Esophagus muscularis mucosa (tissue), 4 donors: ENCODE measurements around the gene HSD17B11. TPM values are rescaled to one million over a fixed set of nuclear protein-coding genes. Genes with fewer than 3 reads are reported as not detected.
"Not testable (repeated sequence)": the region's sequence is repeated elsewhere in the genome, so short reads cannot be mapped to it uniquely, and the experiment has no call there.

ENCODE experiments used
- DNase-seq: peaks from one replicate; pipeline ENCODE4 v3.0.0-alpha.2; 2017; ENCODE audit errors: extremely low spot score
- H3K27ac ChIP-seq, 4 donors: fragments of 200-600 bp; sonication (generic); replicated peaks in 1 of 4; 1 replicate in 3 of 4; 2 replicates in 1 of 4; pipeline ENCODE4 v1.5.1; 2016 to 2019; ENCODE audit warnings: mild to moderate bottlenecking in 1 of 4
- H3K27me3 ChIP-seq, 4 donors: fragments of 200-600 bp; sonication (generic); one replicate each; pipeline versions ENCODE4 v1.5.1 to v1.6.0; 2016 to 2019
- H3K36me3 ChIP-seq, 4 donors: fragments of 200-600 bp; sonication (generic); one replicate each; pipeline ENCODE4 v1.5.1; 2016 to 2019
- H3K4me1 ChIP-seq, 4 donors: fragments of 200-600 bp; sonication (generic); one replicate each; pipeline ENCODE4 v1.5.1; 2016 to 2019
- H3K4me3 ChIP-seq, 4 donors: fragments of 200-600 bp; sonication (generic); 1 replicate in 2 of 4; 2 replicates in 2 of 4; pipeline ENCODE4 v1.5.1; 2016 to 2019; ENCODE audit warnings: mild to moderate bottlenecking in 4 of 4, moderate library complexity in 1 of 4
- H3K9me3 ChIP-seq, 4 donors: fragments of 200-600 bp; sonication (generic); 1 replicate in 3 of 4; 2 replicates in 1 of 4; pipeline ENCODE4 v1.5.1; 2016 to 2019
- CTCF ChIP-seq, 3 experiments: fragments of 200-600 bp in 2 of 3; fragments of 450-650 bp in 1 of 3; sonication (generic) in 2 of 3; IDR thresholded peaks; one replicate each; pipeline ENCODE4 v1.5.1; 2017 to 2019; ENCODE audit warnings: antibody characterized with exemption in 3 of 3, mild to moderate bottlenecking in 2 of 3, moderate library complexity in 1 of 3
- EP300 ChIP-seq: sonication (generic); formaldehyde crosslinking; IDR thresholded peaks from one replicate; pipeline ENCODE4 v1.6.1; 2017; ENCODE audit warnings: antibody characterized with exemption
- POLR2A ChIP-seq: fragments of 450-650 bp; IDR thresholded peaks from one replicate; pipeline ENCODE4 v1.6.1; 2017; ENCODE audit warnings: antibody characterized with exemption, moderate library complexity, mild to moderate bottlenecking, low read depth
- POLR2AphosphoS5 ChIP-seq, 2 donors: sonication (generic); formaldehyde crosslinking; IDR thresholded peaks; one replicate each; pipeline ENCODE4 v1.6.1; 2017; ENCODE audit warnings: antibody characterized with exemption in 2 of 2
- WGBS: methylation state at CpG from one replicate; pipeline ENCODE4 v1.1.5; 2018; 5-methylcytosine and 5-hydroxymethylcytosine counted together
- intact Hi-C: fragments of 100-400 bp; cut with DNase I; formaldehyde crosslinking; loops from one replicate; pipeline ENCODE4 v1.15.1; 2023
- total RNA-seq, 4 donors: library from RNA; depleted of rRNA; stranded (reverse); fragments of >200 nt; gene quantifications; one replicate each; pipeline versions ENCODE4 v1.1.0 to v1.2.1, GENCODE V29; 2016

The HSD17B11 gene
- total RNA-seq, 4 donors from 2014 or later = 35.7 to 68.9 (median 52.6) TPM

DNA sequence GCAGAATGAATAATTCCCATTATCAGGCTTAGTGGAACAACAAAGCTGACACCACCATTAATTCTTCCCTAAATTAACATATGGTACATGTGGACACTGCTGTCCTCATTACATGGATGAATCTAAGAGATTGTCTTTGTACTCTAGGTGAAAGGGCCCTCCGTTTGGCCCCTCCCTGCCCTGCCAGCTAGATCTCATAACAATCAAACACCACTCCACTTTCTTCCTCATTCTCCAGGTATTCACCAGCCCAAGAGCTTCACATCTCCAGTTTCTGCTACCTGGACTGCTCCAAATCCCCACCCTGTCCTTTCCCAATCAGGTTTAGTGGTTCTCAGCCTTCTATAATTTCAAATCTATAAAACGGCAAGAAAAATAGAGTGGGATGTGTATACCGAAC, 3.8 kb downstream of the HSD17B11 start:
- Histone ChIP-seq H3K4me1 (peaks cover 9 to 43% (median 38%) of the 10 kb centered on the region in 4 donors), H3K4me3 (no peak overlapping the region), H3K36me3 (peaks cover 0 to under 1% (median 0%) of the 10 kb centered on the region in 4 donors), H3K9me3 (peaks cover 0 to 5% (median 0%) of the 10 kb centered on the region in 4 donors), H3K27me3 (no peaks in the 10 kb centered on the region), H3K27ac (no peak overlapping the region)
- no peak for TF ChIP-seq POLR2A
- no peak for TF ChIP-seq CTCF (IDR thresholded peaks at IDR 0.05)
- no peak for TF ChIP-seq EP300
- TF ChIP-seq POLR2AphosphoS5 (IDR thresholded peaks at IDR 0.05) = no peak
- 94% methylated on average over 3 of the region's 3 CpGs for WGBS
- DNase-seq = no peak
- intact Hi-C loops = no loop called here

GRCh38 chr4:87384466-87385132, 6.4 kb downstream of the HSD17B11 start:
- DNase-seq, H3K27ac ChIP-seq, H3K27me3 ChIP-seq, H3K4me3 ChIP-seq, H3K9me3 ChIP-seq, intact Hi-C loops: not testable (repeated sequence)
- 96% methylated on average over 9 of the region's 9 CpGs for WGBS
- H3K4me1 ChIP-seq = peaks cover 2 to 32% (median 23%) of the 10 kb centered on the region in 4 donors
- peaks cover 0 to 18% (median 10%) of the 10 kb centered on the region in 4 donors for H3K36me3 ChIP-seq

DNA sequence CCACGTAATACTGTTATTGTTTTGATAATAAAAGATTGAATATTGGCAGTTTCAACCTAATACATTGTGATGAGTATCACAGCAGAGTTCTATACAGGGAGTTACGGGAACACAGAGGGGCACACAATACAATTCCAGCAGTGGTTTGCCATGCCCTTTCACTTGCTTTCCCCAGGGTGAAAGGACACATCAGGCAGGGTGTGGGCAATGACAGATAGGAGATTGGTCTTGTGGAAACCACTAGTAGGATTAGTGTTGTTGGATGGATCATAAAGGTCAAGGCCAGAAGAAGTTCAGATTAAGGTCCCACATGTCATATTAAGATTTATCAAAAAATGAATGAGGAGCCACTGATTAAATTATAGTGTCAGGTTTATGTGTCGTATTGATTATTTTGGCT, 8.1 kb downstream of the HSD17B11 start:
- Histone ChIP-seq H3K4me1 (peaks cover 0 to 22% (median 10%) of the 10 kb centered on the region in 4 donors), H3K4me3 (no peak overlapping the region), H3K27me3 (no peaks in the 10 kb centered on the region), H3K36me3 (peaks cover 0 to 25% (median 13%) of the 10 kb centered on the region in 4 donors), H3K27ac (no peak overlapping the region), H3K9me3 (no peaks in the 10 kb centered on the region)
- no peak for TF ChIP-seq CTCF (IDR thresholded peaks at IDR 0.05)
- no peak for TF ChIP-seq POLR2AphosphoS5 (IDR thresholded peaks at IDR 0.05)
- no peak for TF ChIP-seq POLR2A
- TF ChIP-seq EP300 = no peak
- intact Hi-C loops = no loop called here
- no peak for DNase-seq
- 84% methylated on average over 3 of the region's 3 CpGs for WGBS

DNA sequence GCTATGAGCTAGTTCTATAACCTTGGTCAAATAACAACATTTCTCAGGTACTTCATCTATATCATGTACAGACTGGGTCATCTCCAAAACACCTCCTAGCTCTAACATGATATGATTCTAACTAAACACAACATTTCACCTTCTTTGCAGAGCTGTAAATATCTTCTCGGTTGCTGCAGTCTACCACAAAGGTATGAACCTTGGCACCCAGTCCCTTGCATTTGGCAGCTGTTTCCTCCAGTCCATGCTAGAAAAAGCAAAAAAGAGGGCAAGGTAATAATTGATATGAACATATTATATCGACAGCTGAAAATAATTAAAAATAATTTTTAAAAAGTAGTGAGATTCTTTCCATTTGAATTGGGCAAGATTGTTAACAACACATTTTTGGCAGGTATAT, 8.9 kb downstream of the HSD17B11 start:
- TF ChIP-seq CTCF (IDR thresholded peaks at IDR 0.05) = no peak
- TF ChIP-seq EP300 = no peak
- no peak for TF ChIP-seq POLR2A
- TF ChIP-seq POLR2AphosphoS5 (IDR thresholded peaks at IDR 0.05) = no peak
- no peak for DNase-seq
- Histone ChIP-seq H3K36me3 (peaks cover 0 to 26% (median 13%) of the 10 kb centered on the region in 4 donors), H3K9me3 (no peaks in the 10 kb centered on the region), H3K4me1 (peaks cover 0 to 18% (median 5%) of the 10 kb centered on the region in 4 donors), H3K27me3 (no peaks in the 10 kb centered on the region), H3K4me3 (no peak overlapping the region), H3K27ac (no peak overlapping the region)
- 61% methylated on average over 2 of the region's 2 CpGs for WGBS
- intact Hi-C loops = no loop called here

GRCh38 chr4:87377816-87378215, 13.2 kb downstream of the HSD17B11 start:
- H3K27ac ChIP-seq = no peak overlapping the region
- peaks cover 0 to 19% (median 11%) of the 10 kb centered on the region in 4 donors for H3K4me1 ChIP-seq
- no peak overlapping the region for H3K4me3 ChIP-seq
- intact Hi-C loops = loop anchor here (10.0 kb wide), 1 partner anchor 467 kb away; no protein-coding TSS in a partner anchor
- no peaks in the 10 kb centered on the region for H3K27me3 ChIP-seq
- DNase-seq = no peak
- 90% methylated on average over 2 of the region's 2 CpGs for WGBS
- no peaks in the 10 kb centered on the region for H3K9me3 ChIP-seq
- no peak for TF ChIP-seq CTCF (IDR thresholded peaks at IDR 0.05)
- TF ChIP-seq POLR2A = no peak
- TF ChIP-seq POLR2AphosphoS5 (IDR thresholded peaks at IDR 0.05) = no peak
- no peak for TF ChIP-seq EP300
- H3K36me3 ChIP-seq = peaks cover 13 to 51% (median 27%) of the 10 kb centered on the region in 4 donors
